Muscle layer of duodenum (tissue), 2 donors: ENCODE results near the gene TMEM59L.
"Not testable (repeated sequence)": the region's sequence is repeated elsewhere in the genome, so short reads cannot be mapped to it uniquely, and the experiment has no call there.

Experiments used
- H3K27ac ChIP-seq: one replicate; pipeline ENCODE4 v1.7.0; 2013; ENCODE audit warnings: mild to moderate bottlenecking, low read length
- H3K27me3 ChIP-seq: one replicate; pipeline ENCODE4 v1.7.0; 2013; ENCODE audit warnings: low read depth, mild to moderate bottlenecking, control low read depth, low read length
- H3K36me3 ChIP-seq, 2 donors: one replicate each; pipeline ENCODE4 v1.7.0; 2013; ENCODE audit warnings: low read length in 2 of 2, control low read depth in 1 of 2, mild to moderate bottlenecking in 1 of 2; ENCODE audit not compliant: insufficient read depth in 2 of 2, control insufficient read depth in 1 of 2
- H3K4me1 ChIP-seq, 2 donors: one replicate each; pipeline ENCODE4 v1.7.0; 2013; ENCODE audit warnings: low read length in 2 of 2, mild to moderate bottlenecking in 2 of 2, control low read depth in 1 of 2, moderate library complexity in 1 of 2; ENCODE audit not compliant: insufficient read depth in 2 of 2, control insufficient read depth in 1 of 2
- H3K4me3 ChIP-seq, 2 donors: one replicate each; pipeline ENCODE4 v1.7.0; 2013; ENCODE audit warnings: low read length in 2 of 2, low read depth in 1 of 2, mild to moderate bottlenecking in 1 of 2
- H3K9me3 ChIP-seq, 2 donors: one replicate each; pipeline ENCODE4 v1.7.0; 2013; ENCODE audit warnings: low read length in 2 of 2, control low read depth in 1 of 2, mild to moderate bottlenecking in 1 of 2; ENCODE audit not compliant: control insufficient read depth in 1 of 2
- donor health status: healthy.

Gene TMEM59L

GRCh38 chr19:18587962-18588610 is 24.6 kb upstream of the TMEM59L start:
- no peaks in the 10 kb centered on the region for H3K9me3 ChIP-seq
- H3K36me3 ChIP-seq, result peaks cover 5 to 8% of the 10 kb centered on the region in 2 donors
- H3K27ac ChIP-seq, result no peak overlapping the region
- H3K4me3 ChIP-seq, result peak overlapping the region; percentile 53 to 97
- H3K27me3 ChIP-seq, result no peaks in the 10 kb centered on the region
- peaks cover 9 to 16% of the 10 kb centered on the region in 2 donors for H3K4me1 ChIP-seq

GRCh38 chr19:18588611-18589379 is 23.9 kb upstream of the TMEM59L start, which contains the start of gene REX1BD:
REX1BD (plus strand) TSS chr19:18588798; CDS start chr19:18588802, 4 bp downstream.
- H3K36me3 ChIP-seq, result peaks cover 5 to 8% of the 10 kb centered on the region in 2 donors
- H3K9me3 ChIP-seq, result no peaks in the 10 kb centered on the region
- no peak within 1 kb of the TSS for H3K27ac ChIP-seq
- peaks cover 9 to 16% of the 10 kb centered on the region in 2 donors for H3K4me1 ChIP-seq
- H3K4me3 ChIP-seq, result peak within 1 kb of the TSS; percentile 53 to 97
- no peaks in the 10 kb centered on the region for H3K27me3 ChIP-seq

DNA sequence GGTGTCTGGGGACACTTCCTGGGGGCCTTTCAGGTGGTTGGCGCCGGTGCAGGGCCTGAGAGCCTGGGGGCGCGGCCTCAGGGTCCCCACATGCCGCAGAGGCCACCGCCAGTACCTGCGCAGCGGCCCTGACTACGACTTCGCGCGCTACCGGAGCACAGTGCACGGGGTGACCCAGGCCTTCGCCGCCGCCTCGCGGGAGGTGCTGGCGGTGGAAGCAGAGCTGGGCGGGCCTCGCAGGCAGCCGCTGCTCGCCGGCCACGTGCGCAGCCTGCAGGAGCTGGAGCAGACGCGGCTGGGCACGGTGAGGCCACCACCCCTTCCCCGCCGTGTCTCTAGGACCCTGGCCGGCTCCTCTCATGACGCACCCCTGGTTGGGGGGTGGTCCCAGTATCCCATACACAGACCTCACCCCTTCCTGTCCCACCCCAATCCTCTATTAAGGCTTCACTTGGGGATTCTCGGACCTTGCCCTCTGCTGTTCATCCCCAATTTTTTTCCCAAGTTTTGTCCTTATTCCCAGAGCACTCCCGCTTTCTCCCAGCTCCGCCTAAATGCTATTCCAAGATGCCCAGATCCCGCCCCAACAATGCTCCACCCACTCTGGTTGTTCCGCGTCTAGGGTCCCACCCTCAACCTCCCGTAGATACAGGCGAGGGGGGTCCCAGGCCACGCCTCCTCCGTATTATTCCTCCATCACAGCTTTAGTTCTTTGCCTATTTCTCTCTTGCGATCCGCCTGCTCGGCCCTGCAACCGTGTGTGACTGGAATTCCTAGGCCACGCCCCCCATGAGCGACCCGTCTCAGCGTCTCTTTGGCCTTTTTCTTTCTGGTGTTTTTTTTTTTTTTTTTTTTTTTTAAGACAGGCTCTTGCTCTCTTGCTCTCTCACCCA is 23.0 kb upstream of the TMEM59L start:
- Histone ChIP-seq H3K27me3 (no peaks in the 10 kb centered on the region), H3K4me1 (peaks cover 9 to 23% of the 10 kb centered on the region in 2 donors), H3K4me3 (peak overlapping the region; percentile 53 to 97), H3K36me3 (peaks cover 5 to 8% of the 10 kb centered on the region in 2 donors), H3K9me3 (no peaks in the 10 kb centered on the region), H3K27ac (no peak overlapping the region)

DNA sequence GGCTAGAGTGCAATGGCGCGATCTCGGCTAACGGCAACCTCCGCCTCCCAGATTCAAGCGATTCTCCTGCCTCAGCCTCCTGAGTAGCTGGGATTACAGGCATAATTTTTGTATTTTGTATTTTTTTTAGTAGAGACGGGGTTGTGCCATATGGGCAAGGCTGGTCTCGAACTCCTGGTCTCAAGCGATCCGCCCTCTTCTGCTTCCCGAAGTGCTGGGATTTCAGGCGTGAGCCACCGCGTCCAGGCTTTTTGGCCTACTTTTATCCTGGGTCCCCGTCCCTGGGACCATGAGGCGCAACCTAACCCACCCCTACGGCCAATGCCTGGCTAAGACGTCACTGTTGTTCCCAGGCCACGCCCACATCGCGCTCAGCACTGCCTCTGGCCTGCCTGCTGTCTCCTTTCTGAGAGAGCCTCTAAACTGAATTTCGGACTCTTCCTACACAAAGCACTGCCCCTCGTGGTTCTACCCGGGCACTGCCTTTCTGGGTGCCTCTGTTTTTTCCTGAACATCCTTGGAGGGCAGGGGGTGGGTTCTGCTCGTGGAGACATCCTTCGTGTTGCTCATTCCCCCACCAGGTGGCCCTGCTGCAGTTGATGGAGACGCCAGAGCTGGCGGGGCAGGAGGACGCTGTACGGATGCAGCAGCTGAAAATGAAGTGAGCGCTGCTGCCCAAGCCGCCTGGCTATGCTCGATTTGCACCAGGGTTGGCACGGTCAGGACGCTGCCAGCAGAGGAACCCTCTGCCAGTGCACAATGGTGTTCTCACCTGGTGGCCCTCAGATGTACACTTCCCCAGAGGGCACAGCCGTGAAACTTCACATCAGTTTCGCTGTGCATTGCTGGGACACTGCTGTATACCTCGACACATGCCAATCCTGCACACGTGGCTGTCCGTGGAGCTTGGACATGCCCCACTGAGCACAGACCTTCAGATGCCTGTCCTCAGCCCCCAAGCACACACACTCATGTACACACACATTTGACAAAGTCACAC is 22.1 kb upstream of the TMEM59L start:
- Histone ChIP-seq H3K27me3 (no peaks in the 10 kb centered on the region), H3K36me3 (peaks cover 5 to 8% of the 10 kb centered on the region in 2 donors), H3K4me3 (no peak overlapping the region), H3K9me3 (no peaks in the 10 kb centered on the region), H3K27ac (no peak overlapping the region), H3K4me1 (peaks cover 9 to 31% of the 10 kb centered on the region in 2 donors)

GRCh38 chr19:18591735-18592385 is 20.8 kb upstream of the TMEM59L start:
- H3K4me1 ChIP-seq, result peaks cover 9 to 31% of the 10 kb centered on the region in 2 donors

DNA sequence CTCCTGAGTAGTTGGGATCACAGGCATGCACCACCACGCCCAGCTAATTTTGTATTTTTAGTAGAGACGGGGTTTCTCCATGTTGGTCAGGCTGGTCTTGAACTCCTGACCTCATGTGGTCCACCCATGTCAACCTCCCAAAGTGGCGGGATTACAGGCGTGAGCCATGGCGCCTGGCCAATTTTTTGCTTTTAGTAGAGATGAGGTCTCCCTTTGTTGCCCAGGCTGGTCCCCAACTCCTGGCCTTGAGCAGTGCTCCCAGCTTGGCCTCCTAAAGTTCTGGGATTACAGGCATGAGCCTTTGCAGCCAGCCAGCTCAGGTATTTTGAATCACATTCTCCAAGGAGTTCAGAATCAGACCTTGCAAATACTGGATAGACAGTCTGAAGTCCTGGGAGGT is 19.9 kb upstream of the TMEM59L start:
- H3K9me3 ChIP-seq, H3K27ac ChIP-seq, H3K36me3 ChIP-seq, H3K4me3 ChIP-seq, H3K27me3 ChIP-seq: not testable (repeated sequence)
- peaks cover 9 to 31% of the 10 kb centered on the region in 2 donors for H3K4me1 ChIP-seq

More at GRCh38 chr19:18591735-18592385, 20.8 kb upstream of the TMEM59L start:
- H3K4me3 ChIP-seq, result no peak overlapping the region
- no peak overlapping the region for H3K27ac ChIP-seq
- H3K36me3 ChIP-seq, result peaks cover 5 to 8% of the 10 kb centered on the region in 2 donors
- no peaks in the 10 kb centered on the region for H3K27me3 ChIP-seq
- no peaks in the 10 kb centered on the region for H3K9me3 ChIP-seq

DNA sequence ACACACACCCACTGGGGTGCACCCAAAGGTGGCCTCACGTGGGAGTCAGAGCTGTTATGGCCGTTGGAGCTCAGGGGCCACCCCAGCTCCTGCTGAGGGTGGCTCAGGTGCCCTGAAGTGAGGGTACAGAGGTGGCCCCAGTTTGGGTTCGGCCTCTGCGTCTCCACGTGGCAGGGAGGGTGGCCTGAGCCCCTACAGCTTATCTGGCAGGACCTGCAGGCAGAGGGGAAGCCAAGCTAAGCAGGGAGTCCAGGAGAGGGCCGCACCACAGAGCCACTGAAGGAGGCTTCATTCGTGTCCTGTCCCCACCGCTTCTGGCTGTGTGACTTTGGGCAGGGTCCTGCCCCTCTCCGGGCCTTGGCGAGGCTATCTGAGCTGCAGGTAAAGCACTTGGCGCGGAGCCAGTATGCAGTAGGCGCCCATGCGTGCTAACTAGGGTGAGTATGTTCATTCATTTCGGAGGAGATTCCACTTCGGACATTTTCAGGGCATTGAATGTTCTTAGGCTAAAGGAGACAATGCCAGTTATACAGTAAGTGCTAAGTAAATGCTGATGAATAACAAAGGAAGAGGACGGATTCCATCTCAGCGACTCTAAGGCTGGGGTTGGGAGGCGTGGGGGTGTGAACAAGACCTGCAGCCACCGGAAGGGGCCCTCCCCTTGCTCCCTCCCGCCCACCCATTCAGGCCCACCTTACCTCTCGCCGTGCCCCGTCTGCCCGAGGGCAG is 19.1 kb upstream of the TMEM59L start:
- H3K4me3 ChIP-seq, result peak overlapping the region in 1 of 2 donors; percentile 58

GRCh38 chr19:18594096-18594823 is 18.4 kb upstream of the TMEM59L start:
- Histone ChIP-seq H3K4me3 (peak overlapping the region; percentile 26 to 58), H3K36me3 (peaks cover 5 to 8% of the 10 kb centered on the region in 2 donors), H3K9me3 (no peaks in the 10 kb centered on the region), H3K4me1 (peaks cover 3 to 28% of the 10 kb centered on the region in 2 donors), H3K27me3 (peaks cover 7% of the 10 kb centered on the region), H3K27ac (no peak overlapping the region)

More for the DNA sequence above, 19.1 kb upstream of the TMEM59L start:
- H3K4me1 ChIP-seq, result peaks cover 3 to 31% of the 10 kb centered on the region in 2 donors
- peaks cover 1% of the 10 kb centered on the region for H3K27me3 ChIP-seq
- H3K9me3 ChIP-seq, result no peaks in the 10 kb centered on the region
- no peak overlapping the region for H3K27ac ChIP-seq
- peaks cover 5 to 8% of the 10 kb centered on the region in 2 donors for H3K36me3 ChIP-seq

- Histone ChIP-seq H3K9me3 (no peaks in the 10 kb centered on the region), H3K27ac (no peak overlapping the region), H3K4me3 (peak overlapping the region; percentile 26 to 58), H3K36me3 (peaks cover 5 to 8% of the 10 kb centered on the region in 2 donors), H3K4me1 (peaks cover 0 to 22% of the 10 kb centered on the region in 2 donors), H3K27me3 (peaks cover 9% of the 10 kb centered on the region)
Measured at GRCh38 chr19:18594824-18595373, 17.8 kb upstream of the TMEM59L start.
